Epidermal melanocyte (primary cell): ENCODE results near the gene MOV10L1.
A peak's percentile ranks its signal among the peaks of the same experiment; 100 is the strongest.

Experiments used
- DNase-seq: peaks from one replicate; pipeline ENCODE4 v3.0.0; 2011; ENCODE audit warnings: low spot score; ENCODE audit not compliant: insufficient read length

The MOV10L1 gene

GRCh38 chr22:50089682-50090411 is at the start of gene MOV10L1:
MOV10L1 (plus strand) TSS chr22:50090006; CDS start chr22:50090089, 83 bp downstream.
- DNase-seq = no peak

DNA sequence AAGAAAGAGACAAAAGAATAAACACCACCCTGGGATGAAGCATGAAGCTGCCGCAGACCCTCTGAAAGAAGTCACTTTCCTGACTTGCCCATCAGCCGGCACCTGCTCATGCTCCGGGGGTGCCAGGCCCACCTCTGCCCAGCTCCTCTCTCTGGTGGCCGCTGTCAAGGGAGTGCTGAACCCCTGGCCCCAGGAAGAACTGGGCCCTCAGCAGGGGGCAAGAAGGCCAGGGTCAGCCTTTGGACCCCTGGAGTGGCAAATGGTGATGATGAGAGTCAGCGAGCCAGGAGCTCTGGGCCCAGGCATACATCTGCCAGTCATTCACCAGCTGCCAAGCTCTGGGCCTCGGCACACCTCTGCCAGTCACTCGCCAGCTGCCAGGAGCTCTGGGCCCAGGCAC is 49.1 kb upstream of the MOV10L1 start:
- no peak for DNase-seq

DNA sequence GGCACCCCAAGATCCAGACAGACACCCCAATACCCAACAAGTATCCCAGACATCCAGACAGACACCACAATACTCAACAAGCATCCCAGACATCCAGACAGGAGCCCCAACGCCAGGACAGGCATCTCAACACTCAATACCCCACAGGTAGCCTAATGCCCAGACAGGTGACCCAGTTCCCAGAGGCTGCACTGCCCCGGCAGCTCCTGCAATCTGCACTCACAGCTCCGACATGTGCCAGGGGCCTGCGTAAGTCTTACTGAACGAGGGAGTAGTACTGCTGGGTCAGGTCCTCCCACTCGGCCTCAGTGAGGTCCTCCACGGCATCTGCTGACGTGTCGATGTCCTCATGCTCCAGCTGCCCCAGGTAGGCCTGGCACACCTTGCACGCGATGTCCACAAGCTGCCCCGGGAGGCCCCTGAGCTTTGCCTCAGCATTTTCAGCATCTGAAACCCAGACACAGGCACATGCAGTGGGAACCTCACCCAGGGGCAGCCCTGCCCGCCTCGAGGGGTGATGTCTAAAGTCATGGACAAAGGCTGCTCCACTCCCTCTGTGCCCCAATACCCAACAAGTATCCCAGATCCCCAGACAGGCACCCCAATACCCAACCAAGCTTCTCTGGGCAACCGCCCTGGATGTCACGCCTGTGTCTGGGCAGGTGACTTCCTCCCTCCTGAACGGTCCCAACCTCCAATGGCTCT is 48.3 kb upstream of the MOV10L1 start:
- no peak for DNase-seq

GRCh38 chr22:50044485-50045118 is 45.2 kb upstream of the MOV10L1 start:
- peak; percentile 15 for DNase-seq

GRCh38 chr22:50045211-50046018 is 44.4 kb upstream of the MOV10L1 start:
- no peak for DNase-seq

GRCh38 chr22:50046019-50046415 is 43.8 kb upstream of the MOV10L1 start:
- DNase-seq = no peak

GRCh38 chr22:50046481-50047245 is 43.1 kb upstream of the MOV10L1 start:
- no peak for DNase-seq

GRCh38 chr22:50047346-50047745 is 42.5 kb upstream of the MOV10L1 start:
- DNase-seq = no peak

DNA sequence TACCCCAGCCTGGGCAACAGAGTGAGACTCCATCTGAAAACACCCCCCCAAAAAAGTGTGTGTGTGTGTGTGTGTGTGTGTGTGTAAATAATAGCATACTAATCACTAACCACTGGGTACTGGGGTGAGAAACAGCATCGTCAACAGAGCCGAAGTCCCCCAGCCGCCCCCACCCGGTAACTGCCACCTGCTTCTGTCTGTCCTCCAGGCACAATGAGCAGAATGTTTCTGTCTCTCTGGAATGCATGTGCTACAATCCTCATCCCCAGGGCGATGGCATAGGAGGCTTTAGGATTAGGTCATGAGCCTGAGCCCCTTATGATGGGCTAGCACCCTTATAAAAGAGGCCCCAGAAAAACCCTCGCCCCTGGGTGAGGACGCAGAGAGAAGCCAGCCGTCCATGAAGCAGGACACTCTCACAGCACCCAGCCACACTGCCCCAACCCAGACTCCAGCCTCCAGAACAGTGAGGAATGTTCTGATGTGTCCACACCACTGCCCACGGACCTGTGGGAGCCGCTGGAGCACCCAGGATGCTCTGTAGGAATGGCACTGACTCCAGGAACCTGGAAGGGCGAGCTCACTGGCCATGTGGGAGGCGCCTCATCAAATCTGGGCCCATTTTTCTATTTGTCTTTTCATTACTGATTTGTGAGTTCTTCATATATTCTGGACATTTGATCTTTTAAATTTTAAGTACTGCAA is 41.6 kb upstream of the MOV10L1 start:
- DNase-seq = no peak

DNA sequence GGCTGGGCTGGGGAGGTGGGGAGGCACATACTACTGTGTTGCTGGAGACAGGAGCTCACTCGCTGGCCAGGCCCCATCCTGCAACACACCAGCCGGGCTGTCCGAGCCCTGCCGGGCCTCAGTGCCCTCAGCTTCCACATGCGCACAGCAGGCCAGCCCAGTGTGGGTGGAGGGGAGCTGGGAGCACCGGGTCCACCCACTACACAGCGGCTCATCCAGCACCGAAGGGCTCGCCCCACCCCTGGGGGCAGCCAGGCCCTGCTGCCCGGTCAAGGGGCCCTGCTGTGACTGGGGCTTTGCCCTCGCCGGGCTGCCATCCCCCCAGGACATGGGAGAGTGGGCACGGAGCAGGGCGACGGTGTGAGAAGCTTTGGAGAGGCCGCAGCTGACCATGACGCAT is 41.0 kb upstream of the MOV10L1 start:
- no peak for DNase-seq

- no peak for DNase-seq
Measured at GRCh38 chr22:50049299-50050195, 40.3 kb upstream of the MOV10L1 start.

DNA sequence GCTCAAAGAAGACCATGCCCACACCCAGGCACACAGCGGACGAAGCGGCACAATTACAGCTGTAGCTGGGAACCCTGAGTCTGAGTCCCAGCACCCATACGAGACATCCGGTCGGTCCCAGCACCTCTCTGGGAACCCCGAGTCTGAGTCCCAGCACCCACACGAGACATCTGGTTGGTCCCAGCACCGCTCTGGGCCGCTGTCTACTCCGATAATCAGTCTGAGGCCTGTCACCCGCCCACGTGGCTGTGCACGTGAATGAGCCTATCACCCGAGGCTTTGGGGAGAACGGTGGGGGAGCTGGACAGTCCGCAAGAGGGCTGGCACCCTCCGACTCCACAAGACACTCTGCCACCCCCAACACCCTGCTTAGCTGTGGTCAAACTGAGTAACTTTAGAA is 37.9 kb upstream of the MOV10L1 start:
- DNase-seq = no peak

DNA sequence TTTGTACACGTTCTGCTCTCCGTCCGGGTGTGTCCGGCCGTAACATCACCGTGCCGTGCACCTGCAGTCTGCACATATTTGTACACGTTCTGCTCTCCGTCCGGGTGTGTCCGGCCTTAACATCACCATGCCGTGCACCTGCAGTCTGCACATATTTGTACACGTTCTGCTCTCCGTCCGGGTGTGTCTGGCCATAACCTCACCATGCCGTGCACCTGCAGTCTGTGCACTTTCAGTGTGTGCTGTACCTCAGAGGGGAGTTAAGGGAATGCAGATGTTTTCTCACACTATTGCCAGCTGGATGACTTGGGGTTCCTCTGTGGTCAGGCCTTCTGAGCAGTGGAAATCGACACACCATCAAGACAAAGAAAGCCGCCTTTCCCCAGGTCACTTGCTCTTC is 35.9 kb upstream of the MOV10L1 start:
- no peak for DNase-seq

DNA sequence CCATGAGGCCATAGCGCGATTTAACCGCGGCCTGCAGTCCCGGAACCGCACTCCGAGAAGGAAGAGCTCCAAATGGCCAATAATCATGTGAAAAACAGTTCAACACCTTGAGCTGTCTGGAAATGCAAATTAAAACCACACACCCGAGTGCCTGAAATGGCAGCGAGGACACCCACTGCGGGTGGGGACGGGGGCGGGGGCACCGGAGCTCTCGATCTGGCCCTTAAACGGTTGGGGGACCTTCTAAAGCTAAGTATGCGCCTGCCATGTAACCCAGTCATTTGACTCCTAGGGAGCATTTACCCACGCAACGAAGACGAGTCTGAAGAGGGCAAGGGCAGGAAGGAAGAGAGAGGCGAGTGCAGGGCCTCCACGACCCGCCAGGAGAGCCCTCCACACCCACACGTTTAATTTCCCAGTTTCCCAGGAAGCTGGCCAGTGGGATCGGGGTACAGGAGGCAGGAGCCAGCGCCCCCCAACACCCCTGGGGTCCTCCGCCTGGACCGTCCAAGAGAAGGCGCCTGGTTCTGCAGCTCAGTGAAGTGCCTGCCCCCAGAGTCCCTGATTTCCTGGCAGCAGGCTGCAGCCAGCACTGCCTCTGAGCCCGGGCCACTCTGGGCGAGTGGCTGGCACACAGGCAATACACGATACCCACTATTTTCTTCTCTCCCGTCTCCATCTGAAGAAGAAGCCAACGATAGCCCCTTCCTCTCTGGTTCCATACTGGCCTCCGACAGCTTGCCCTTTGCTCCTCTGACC is 33.4 kb upstream of the MOV10L1 start:
- DNase-seq = no peak

DNA sequence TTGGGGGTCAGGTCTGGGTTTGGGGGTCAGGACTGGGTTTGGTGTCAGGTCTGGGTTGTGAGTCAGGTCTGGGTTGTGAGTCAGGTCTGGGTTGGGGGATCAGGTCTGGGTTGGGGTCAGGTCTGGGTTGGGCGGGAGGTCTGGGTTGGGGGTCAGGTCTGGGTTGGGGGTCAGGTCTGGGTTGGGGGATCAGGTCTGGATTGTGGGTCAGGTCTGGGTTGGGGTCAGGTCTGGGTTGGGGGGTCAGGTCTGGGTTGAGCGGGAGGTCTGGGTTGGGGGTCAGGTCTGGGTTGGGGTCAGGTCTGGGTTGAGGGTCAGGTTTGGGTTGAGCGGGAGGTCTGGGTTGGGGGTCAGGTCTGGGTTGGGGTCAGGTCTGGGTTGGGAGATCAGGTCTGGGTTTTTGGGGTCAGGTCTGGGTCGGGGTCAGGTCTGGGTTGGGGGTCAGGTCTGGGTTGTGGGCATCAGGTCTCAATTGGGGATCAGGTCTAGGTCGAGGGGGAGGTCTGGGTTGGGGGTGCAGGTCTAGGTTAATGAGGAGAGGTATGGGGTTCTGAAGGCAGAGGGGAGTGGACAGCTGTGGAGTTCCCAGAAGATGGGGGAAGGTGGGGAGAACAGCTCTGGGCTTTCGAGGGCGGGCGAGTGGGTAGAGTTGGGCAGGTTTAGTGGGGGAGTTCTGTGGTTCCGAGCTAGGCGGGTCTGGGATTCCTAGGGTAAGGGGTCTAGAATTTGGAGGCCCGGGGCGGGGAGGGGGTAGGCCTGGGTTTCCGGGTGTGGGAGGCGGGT is 32.3 kb upstream of the MOV10L1 start:
- no peak for DNase-seq

GRCh38 chr22:50058061-50058905 is 31.5 kb upstream of the MOV10L1 start, which contains the start of gene TTLL8:
TTLL8 (minus strand) TSS chr22:50058298.
- DNase-seq = no peak
